IMR-90 (cell line): ENCODE results near the gene NTM.

Experiments used
- BHLHE40 ChIP-seq: fragments of 150-350 bp; IDR thresholded peaks from 2 replicates; pipeline ENCODE4 v1.6.1; 2016; ENCODE audit warnings: mild to moderate bottlenecking, low read depth, low read length
- CEBPB ChIP-seq: IDR thresholded peaks from 2 replicates; pipeline ENCODE4 v1.6.1; 2012; ENCODE audit warnings: low read depth, low read length, improper control_type of control experiment
- CTCF ChIP-seq: conservative IDR thresholded peaks from 2 replicates; pipeline ENCODE4 v1.5.1; 2012; ENCODE audit warnings: mild to moderate bottlenecking, low read depth, low read length, improper control_type of control experiment
- MAFK ChIP-seq: IDR thresholded peaks from 2 replicates; pipeline ENCODE4 v1.6.1; 2012; ENCODE audit warnings: low read depth, low read length, improper control_type of control experiment
- MXI1 ChIP-seq: IDR thresholded peaks from 2 replicates; pipeline ENCODE4 v1.6.1; 2012; ENCODE audit warnings: low read depth, mild to moderate bottlenecking, low read length, moderate library complexity, borderline replicate concordance
- POLR2A ChIP-seq: IDR thresholded peaks from 2 replicates; pipeline ENCODE4 v1.6.1; 2012; ENCODE audit warnings: mild to moderate bottlenecking, low read depth, low read length
- SMC3 ChIP-seq: fragments of 150-350 bp; IDR thresholded peaks from 2 replicates; pipeline ENCODE4 v1.6.1; 2016; ENCODE audit warnings: low read depth, mild to moderate bottlenecking, antibody characterized with exemption, low read length, moderate library complexity

DNA sequence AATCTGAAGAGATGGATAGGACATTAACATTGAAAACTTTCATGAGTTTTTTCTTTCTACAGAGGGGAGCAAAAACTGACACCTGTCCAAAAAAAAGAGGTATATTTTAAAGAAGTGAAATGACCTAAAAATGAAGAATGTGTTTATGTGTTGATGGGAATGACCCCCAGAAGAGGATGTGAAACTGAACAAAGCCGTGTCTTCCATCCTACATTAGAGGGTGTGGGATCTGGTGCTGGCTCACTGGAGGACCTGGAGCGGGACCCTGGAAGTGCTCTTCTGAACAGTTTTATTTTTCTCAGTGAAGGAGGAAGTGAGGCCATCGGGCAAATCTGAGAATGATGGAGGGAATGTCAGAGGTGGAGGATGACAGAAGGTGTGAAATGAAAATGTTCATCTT, 470.1 kb downstream of the NTM start:
- TF ChIP-seq CTCF = no peak
- TF ChIP-seq MAFK = no peak
- no peak for TF ChIP-seq POLR2A
- TF ChIP-seq CEBPB = no peak
- TF ChIP-seq MXI1 = no peak
- no peak for TF ChIP-seq BHLHE40
- TF ChIP-seq SMC3 = no peak
